SU-DHL-6 (cell line): ENCODE results near the gene PRKD1.

Experiments used
- H2AFZ ChIP-seq: fragments of 200-600 bp; sonication (generic); 2 replicates; pipeline ENCODE4 v1.6.1; 2014; ENCODE audit warnings: low read depth, mild to moderate bottlenecking, moderate library complexity, mixed read lengths, antibody characterized with exemption, low read length; ENCODE audit not compliant: severe bottlenecking
- H3F3A ChIP-seq: fragments of 200-600 bp; shearing (Covaris generic); 2 replicates; pipeline ENCODE4 v1.6.0; 2016; ENCODE audit warnings: antibody characterized with exemption, mild to moderate bottlenecking; ENCODE audit not compliant: insufficient read depth
- H3K27ac ChIP-seq: fragments of 200-600 bp; sonication (generic); 2 replicates; pipeline ENCODE4 v1.5.1; 2016; ENCODE audit warnings: low read depth, mild to moderate bottlenecking, low read length, moderate library complexity, mixed read lengths
- H3K27me3 ChIP-seq: fragments of 200-600 bp; sonication (generic), shearing (Covaris generic); 2 replicates; pipeline ENCODE4 v1.6.0; 2014; ENCODE audit warnings: mild to moderate bottlenecking, low read length
- H3K36me3 ChIP-seq: fragments of 200-600 bp; sonication (generic); 2 replicates; pipeline ENCODE4 v1.6.1; 2014; ENCODE audit warnings: mild to moderate bottlenecking, low read length, mixed read lengths
- H3K4me2 ChIP-seq: fragments of 300-600, 200-600 bp; shearing (Covaris generic), sonication (generic); 2 replicates; pipeline ENCODE4 v1.6.0; 2014; ENCODE audit warnings: low read length, low read depth, mild to moderate bottlenecking; ENCODE audit not compliant: poor library complexity, severe bottlenecking
- H3K4me3 ChIP-seq: fragments of 200-600 bp; sonication (generic); 2 replicates; pipeline ENCODE4 v1.5.1; 2014; ENCODE audit warnings: antibody characterized with exemption, low read length, mild to moderate bottlenecking, mixed read lengths; ENCODE audit not compliant: insufficient read depth, poor library complexity, severe bottlenecking
- H3K79me2 ChIP-seq: fragments of 200-600 bp; sonication (generic); 2 replicates; pipeline ENCODE4 v1.6.1; 2014; ENCODE audit warnings: mild to moderate bottlenecking, low read length, moderate library complexity; ENCODE audit not compliant: insufficient read depth
- H3K9ac ChIP-seq: fragments of 200-600 bp; sonication (generic); 2 replicates; pipeline ENCODE4 v1.7.0; 2014; ENCODE audit warnings: mild to moderate bottlenecking, low read length
- H3K9me2 ChIP-seq: fragments of 200-600 bp; sonication (generic); replicated peaks from 2 replicates; pipeline ENCODE4 v1.6.1; 2014; ENCODE audit warnings: low read length; ENCODE audit not compliant: insufficient read depth
- H3K9me3 ChIP-seq: fragments of 200-600 bp; sonication (generic); 2 replicates; pipeline ENCODE4 v1.6.1; 2014; ENCODE audit warnings: low read length, mixed read lengths; ENCODE audit not compliant: insufficient read depth
- H4K20me1 ChIP-seq: fragments of 200-600 bp; sonication (generic); 2 replicates; pipeline ENCODE4 v1.6.1; 2014; ENCODE audit warnings: low read depth, mild to moderate bottlenecking, antibody characterized with exemption, low read length, moderate library complexity, mixed read lengths
- CTCF ChIP-seq: fragments of 200-600 bp; sonication (generic); IDR thresholded peaks from one replicate; pipeline ENCODE4 v1.5.1; 2017; ENCODE audit warnings: antibody characterized with exemption, mild to moderate bottlenecking, low read length, moderate library complexity; ENCODE audit not compliant: insufficient read depth, poor library complexity, severe bottlenecking
- EZH2phosphoT487 ChIP-seq: fragments of 200-600 bp; sonication (generic), shearing (Covaris generic); conservative IDR thresholded peaks from 2 replicates; pipeline ENCODE4 v1.6.1; 2018; ENCODE audit warnings: mild to moderate bottlenecking, antibody characterized with exemption, low read length, moderate library complexity, mixed read lengths

PRKD1 gene

GRCh38 chr14:29601616-29602015, 326.0 kb downstream of the PRKD1 start:
- H3K27me3 ChIP-seq = no peaks in the 10 kb centered on the region
- no peaks in the 10 kb centered on the region for H3K36me3 ChIP-seq
- no peaks in the 10 kb centered on the region for H3K9me2 ChIP-seq
- H4K20me1 ChIP-seq = no peaks in the 10 kb centered on the region
- H3F3A ChIP-seq = no peaks in the 10 kb centered on the region
- H3K4me3 ChIP-seq = no peak overlapping the region
- H3K9ac ChIP-seq = no peak overlapping the region
- H3K27ac ChIP-seq = no peak overlapping the region
- TF ChIP-seq CTCF (no peak), EZH2phosphoT487 (no peak)
- H3K9me3 ChIP-seq = no peaks in the 10 kb centered on the region
- no peak overlapping the region for H2AFZ ChIP-seq
- H3K79me2 ChIP-seq = no peaks in the 10 kb centered on the region
- no peak overlapping the region for H3K4me2 ChIP-seq

DNA sequence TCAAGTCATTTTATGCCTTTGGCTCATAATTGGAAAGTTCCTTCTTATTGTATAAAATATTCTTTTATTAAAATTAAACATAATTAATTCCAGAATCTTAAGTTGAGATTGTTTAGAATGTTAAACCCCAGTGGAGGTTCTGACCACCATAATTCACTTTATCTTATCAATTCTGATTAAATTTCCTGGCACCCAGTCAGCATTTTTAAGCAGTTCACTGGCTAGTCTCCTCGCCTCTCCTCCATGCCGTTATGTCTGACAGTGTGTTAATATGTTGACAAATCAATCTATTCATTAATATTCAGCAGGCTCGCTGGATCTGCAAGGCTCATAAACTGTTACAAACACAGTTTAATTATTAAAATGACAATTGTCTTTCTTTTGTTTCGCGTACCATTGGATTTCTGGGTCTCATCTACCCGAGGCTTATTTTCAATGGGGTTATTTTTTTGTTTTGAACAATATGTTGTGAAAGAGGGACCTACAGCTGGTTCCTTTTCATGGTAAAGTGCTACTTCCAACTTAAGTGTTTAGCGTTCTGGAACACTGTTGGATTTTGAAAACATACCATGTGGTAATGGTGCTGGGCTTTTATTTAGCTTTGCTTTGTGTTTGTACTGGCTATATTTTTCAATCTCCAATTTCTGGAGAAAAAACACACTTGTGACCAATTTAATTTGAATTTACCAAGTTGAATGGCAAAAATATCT, 339.7 kb downstream of the PRKD1 start:
- no peak overlapping the region for H3K27ac ChIP-seq
- H2AFZ ChIP-seq = no peak overlapping the region
- H3K79me2 ChIP-seq = no peaks in the 10 kb centered on the region
- no peaks in the 10 kb centered on the region for H3K36me3 ChIP-seq
- no peak for TF ChIP-seq CTCF
- no peak for TF ChIP-seq EZH2phosphoT487
- no peaks in the 10 kb centered on the region for H3K9me2 ChIP-seq
- H3K4me2 ChIP-seq = no peak overlapping the region
- no peaks in the 10 kb centered on the region for H3K9me3 ChIP-seq
- H4K20me1 ChIP-seq = no peaks in the 10 kb centered on the region
- H3F3A ChIP-seq = no peaks in the 10 kb centered on the region
- no peak overlapping the region for H3K4me3 ChIP-seq
- H3K9ac ChIP-seq = no peak overlapping the region
- H3K27me3 ChIP-seq = no peaks in the 10 kb centered on the region

DNA sequence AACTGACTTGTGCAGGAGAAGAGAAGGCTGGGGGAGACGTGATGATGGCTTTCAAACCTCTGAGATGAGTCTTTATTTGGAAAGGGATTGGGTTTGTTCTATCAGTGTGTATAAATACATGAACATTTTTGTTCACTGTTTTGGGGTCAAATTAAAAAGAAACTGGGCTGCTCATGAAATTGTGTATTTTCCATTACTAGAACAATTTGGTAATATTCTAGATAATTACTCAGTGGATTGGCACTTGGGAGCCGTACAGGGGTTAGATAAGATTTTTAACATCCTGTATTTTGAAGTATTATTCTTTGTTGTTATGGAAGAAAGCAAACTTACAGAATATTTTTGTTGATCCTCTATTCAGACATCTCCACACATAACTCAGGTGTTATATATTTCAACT, 340.6 kb downstream of the PRKD1 start:
- H3K36me3 ChIP-seq = no peaks in the 10 kb centered on the region
- no peaks in the 10 kb centered on the region for H3K9me2 ChIP-seq
- H3K9ac ChIP-seq = no peak overlapping the region
- H3K4me2 ChIP-seq = no peak overlapping the region
- H4K20me1 ChIP-seq = no peaks in the 10 kb centered on the region
- H3K9me3 ChIP-seq = no peaks in the 10 kb centered on the region
- TF ChIP-seq CTCF (no peak), EZH2phosphoT487 (no peak)
- H3F3A ChIP-seq = no peaks in the 10 kb centered on the region
- no peaks in the 10 kb centered on the region for H3K27me3 ChIP-seq
- H3K4me3 ChIP-seq = no peak overlapping the region
- H2AFZ ChIP-seq = no peak overlapping the region
- no peak overlapping the region for H3K27ac ChIP-seq
- H3K79me2 ChIP-seq = no peaks in the 10 kb centered on the region
